DOHH2 (cell line): ENCODE measurements around the gene NDFIP2.

Source experiments
- H3F3A ChIP-seq: fragments of 200-600 bp; sonication (generic), shearing (Covaris generic); 2 replicates; pipeline ENCODE4 v1.6.0; 2016; ENCODE audit warnings: antibody characterized with exemption, mild to moderate bottlenecking; ENCODE audit not compliant: control insufficient read depth, insufficient read depth
- H3K27ac ChIP-seq: fragments of 200-600 bp; sonication (generic); 2 replicates; pipeline ENCODE4 v1.5.1; 2014; ENCODE audit warnings: low read depth, mild to moderate bottlenecking, low read length, moderate library complexity
- H3K27me3 ChIP-seq: fragments of 200-600 bp; sonication (generic); 2 replicates; pipeline ENCODE4 v1.6.1; 2014; ENCODE audit warnings: mild to moderate bottlenecking, low read length, mixed read lengths; ENCODE audit not compliant: control insufficient read depth
- H3K36me3 ChIP-seq: fragments of 200-600 bp; sonication (generic); 2 replicates; pipeline ENCODE4 v1.6.1; 2014; ENCODE audit warnings: mild to moderate bottlenecking, low read length, moderate library complexity, mixed read lengths; ENCODE audit not compliant: control insufficient read depth
- H3K4me1 ChIP-seq: fragments of 200-600 bp; sonication (generic); 2 replicates; pipeline ENCODE4 v1.6.1; 2014; ENCODE audit warnings: mild to moderate bottlenecking, low read length, mixed read lengths; ENCODE audit not compliant: control insufficient read depth
- H3K4me2 ChIP-seq: fragments of 200-600 bp; sonication (generic); 2 replicates; pipeline ENCODE4 v1.6.0; 2014; ENCODE audit warnings: mild to moderate bottlenecking, low read length, moderate library complexity
- H3K4me3 ChIP-seq: fragments of 200-600 bp; sonication (generic); 2 replicates; pipeline ENCODE4 v1.5.1; 2014; ENCODE audit warnings: mild to moderate bottlenecking, low read length, mixed read lengths
- H3K79me2 ChIP-seq: fragments of 200-600 bp; sonication (generic); 2 replicates; pipeline ENCODE4 v1.6.1; 2014; ENCODE audit warnings: mild to moderate bottlenecking, low read length, mixed read lengths; ENCODE audit not compliant: control insufficient read depth
- H3K9me2 ChIP-seq: fragments of 200-600 bp; sonication (generic); replicated peaks from 2 replicates; pipeline ENCODE4 v1.6.1; 2014; ENCODE audit warnings: mild to moderate bottlenecking, low read length, mixed read lengths; ENCODE audit not compliant: control insufficient read depth
- H3K9me3 ChIP-seq: fragments of 200-600 bp; sonication (generic); 2 replicates; pipeline ENCODE4 v1.6.1; 2014; ENCODE audit warnings: antibody characterized with exemption, low read length, mixed read lengths; ENCODE audit not compliant: control insufficient read depth, insufficient read depth
- H4K20me1 ChIP-seq: fragments of 200-600 bp; sonication (generic); 2 replicates; pipeline ENCODE4 v1.6.0; 2014; ENCODE audit warnings: low read depth, mild to moderate bottlenecking, antibody characterized with exemption, low read length, moderate library complexity; ENCODE audit not compliant: control insufficient read depth, insufficient read depth
- CTCF ChIP-seq: fragments of 200-600 bp; sonication (generic); IDR thresholded peaks from one replicate; pipeline ENCODE4 v1.5.1; 2014; ENCODE audit warnings: antibody characterized with exemption, mild to moderate bottlenecking, low read depth, low read length; ENCODE audit not compliant: poor library complexity, severe bottlenecking
- EZH2phosphoT487 ChIP-seq: fragments of 200-600 bp; sonication (generic); IDR thresholded peaks from 2 replicates; pipeline ENCODE4 v1.6.1; 2017; ENCODE audit warnings: borderline replicate concordance, mild to moderate bottlenecking, antibody characterized with exemption, low read length, moderate library complexity, mixed read lengths

NDFIP2 gene

DNA sequence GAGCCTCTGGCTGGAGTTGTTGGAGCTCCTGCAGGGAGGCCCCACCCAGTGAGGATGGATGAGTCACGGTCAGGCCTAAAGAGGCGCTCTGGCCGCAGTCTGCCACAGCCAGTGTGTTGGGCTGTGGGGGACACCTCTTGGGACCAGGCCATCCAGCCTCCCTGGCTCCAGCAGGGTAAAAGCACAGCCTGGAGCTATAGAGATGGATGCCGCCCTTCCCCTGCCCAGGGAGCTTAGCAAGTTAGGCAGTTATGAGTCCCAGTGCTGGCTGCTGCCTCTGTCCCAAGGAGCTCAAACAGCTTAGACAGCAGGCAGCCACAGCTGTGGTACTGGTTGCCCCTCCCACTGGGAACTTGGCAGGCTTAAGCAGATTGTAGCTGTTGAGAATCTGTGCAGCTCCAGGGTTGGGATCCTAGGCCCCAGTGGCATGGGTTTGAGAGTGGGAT, 100.9 kb downstream of the NDFIP2 start:
- TF ChIP-seq CTCF (no peak), EZH2phosphoT487 (no peak)

DNA sequence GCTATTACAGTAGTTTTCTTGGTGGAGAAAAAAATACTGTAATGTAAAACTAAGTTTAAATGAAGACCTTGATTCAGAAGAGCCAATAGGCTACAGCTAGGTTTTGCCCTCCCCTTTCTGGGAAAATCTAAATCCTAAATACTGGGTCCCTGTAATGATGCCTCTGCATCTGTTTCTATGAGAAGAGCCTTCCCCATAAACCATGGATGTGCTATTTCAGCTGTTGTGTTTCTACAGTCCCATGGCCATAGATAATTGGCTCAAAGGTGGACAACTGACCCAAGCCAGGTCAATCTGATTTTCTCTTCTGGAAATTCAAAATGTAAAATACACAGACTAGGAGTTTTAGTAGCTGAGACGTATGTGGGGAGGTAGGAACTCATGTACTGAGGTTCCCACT, 101.9 kb downstream of the NDFIP2 start:
- Histone ChIP-seq H3K27ac (no peak overlapping the region), H3K4me2 (no peak overlapping the region), H3K4me3 (no peak overlapping the region), H3K9me2 (no peaks in the 10 kb centered on the region), H3K36me3 (no peaks in the 10 kb centered on the region), H4K20me1 (no peaks in the 10 kb centered on the region), H3F3A (no peaks in the 10 kb centered on the region), H3K79me2 (no peaks in the 10 kb centered on the region), H3K9me3 (no peaks in the 10 kb centered on the region), H3K4me1 (no peaks in the 10 kb centered on the region), H3K27me3 (no peaks in the 10 kb centered on the region)
- no peak for TF ChIP-seq EZH2phosphoT487
- TF ChIP-seq CTCF, result no peak

More for the DNA sequence above, 100.9 kb downstream of the NDFIP2 start:
- no peaks in the 10 kb centered on the region for H3K9me3 ChIP-seq
- H3K79me2 ChIP-seq, result no peaks in the 10 kb centered on the region
- H3K36me3 ChIP-seq, result no peaks in the 10 kb centered on the region
- H3K4me2 ChIP-seq, result no peak overlapping the region
- no peaks in the 10 kb centered on the region for H3K4me1 ChIP-seq
- H3F3A ChIP-seq, result no peaks in the 10 kb centered on the region
- H4K20me1 ChIP-seq, result no peaks in the 10 kb centered on the region
- no peaks in the 10 kb centered on the region for H3K9me2 ChIP-seq
- no peak overlapping the region for H3K4me3 ChIP-seq
- H3K27ac ChIP-seq, result no peak overlapping the region
- no peaks in the 10 kb centered on the region for H3K27me3 ChIP-seq

- Histone ChIP-seq H3K27ac (no peak overlapping the region), H3K27me3 (no peaks in the 10 kb centered on the region), H3K36me3 (no peaks in the 10 kb centered on the region), H3K9me2 (no peaks in the 10 kb centered on the region), H3F3A (no peaks in the 10 kb centered on the region), H3K79me2 (no peaks in the 10 kb centered on the region), H3K4me1 (no peaks in the 10 kb centered on the region), H3K9me3 (no peaks in the 10 kb centered on the region), H3K4me2 (no peak overlapping the region), H4K20me1 (no peaks in the 10 kb centered on the region), H3K4me3 (no peak overlapping the region)
- no peak for TF ChIP-seq EZH2phosphoT487
Measured at GRCh38 chr13:79585033-79585432, 104.1 kb downstream of the NDFIP2 start.

- Histone ChIP-seq H3K9me2 (no peaks in the 10 kb centered on the region), H3K4me3 (no peak overlapping the region), H3F3A (no peaks in the 10 kb centered on the region), H3K4me2 (no peak overlapping the region), H3K27me3 (no peaks in the 10 kb centered on the region), H3K4me1 (no peaks in the 10 kb centered on the region), H4K20me1 (no peaks in the 10 kb centered on the region), H3K9me3 (no peaks in the 10 kb centered on the region), H3K36me3 (no peaks in the 10 kb centered on the region), H3K79me2 (no peaks in the 10 kb centered on the region), H3K27ac (no peak overlapping the region)
- no peak for TF ChIP-seq EZH2phosphoT487
Measured at GRCh38 chr13:79589603-79590393, 108.8 kb downstream of the NDFIP2 start.
